Vagina (tissue), 2 donors: Measurements from ENCODE around the gene NPDC1. TPM values are rescaled to one million over a fixed set of nuclear protein-coding genes. Genes with fewer than 3 reads are reported as not detected.

Experiments used
- DNase-seq, 2 donors: peaks; one replicate each; pipeline ENCODE4 v3.0.0-alpha.2; 2017; ENCODE audit errors: extremely low spot score in 2 of 2
- H3K27ac ChIP-seq: fragments of 200-600 bp; sonication (generic); one replicate; pipeline ENCODE4 v1.5.1; 2019
- H3K27me3 ChIP-seq: fragments of 200-600 bp; sonication (generic); one replicate; pipeline ENCODE4 v1.5.1; 2019
- H3K36me3 ChIP-seq, 2 donors: fragments of 200-600 bp; sonication (generic); one replicate each; pipeline ENCODE4 v1.5.1; 2017 to 2019
- H3K4me1 ChIP-seq: fragments of 200-600 bp; sonication (generic); one replicate; pipeline ENCODE4 v1.5.1; 2019
- H3K4me3 ChIP-seq, 2 donors: fragments of 200-600 bp; sonication (generic); 1 replicate in 1 of 2; 2 replicates in 1 of 2; pipeline ENCODE4 v1.5.1; 2016 to 2019
- H3K9me3 ChIP-seq: fragments of 200-600 bp; sonication (generic); one replicate; pipeline ENCODE4 v1.5.1; 2019
- POLR2A ChIP-seq, 2 donors: fragments of 450-650 bp; IDR thresholded peaks; one replicate each; pipeline ENCODE4 v1.6.1; 2017; ENCODE audit warnings: antibody characterized with exemption in 2 of 2, mild to moderate bottlenecking in 2 of 2, moderate library complexity in 2 of 2
- POLR2AphosphoS5 ChIP-seq, 2 donors: sonication (generic); formaldehyde crosslinking; IDR thresholded peaks; one replicate each; pipeline ENCODE4 v1.9.0; 2017; ENCODE audit warnings: antibody characterized with exemption in 2 of 2, mild to moderate bottlenecking in 2 of 2, low read depth in 1 of 2; ENCODE audit not compliant: insufficient read depth in 1 of 2
- intact Hi-C: fragments of 100-400 bp; cut with DNase I; formaldehyde crosslinking; loops from one replicate; pipeline ENCODE4 v1.15.1; 2023
- total RNA-seq: library from RNA; depleted of rRNA; stranded (reverse); fragments of >200 nt; gene quantifications from one replicate; pipeline ENCODE4 v1.2.3, GENCODE V29; 2016
- TF ChIP-seq, protein P1 (sequence below), 3 experiments: fragments of 450-650 bp in 2 of 3; fragments of 200-600 bp in 1 of 3; sonication (generic) in 1 of 3; IDR thresholded peaks; one replicate each; pipeline ENCODE4 v1.5.1; 2017 to 2019; ENCODE audit warnings: antibody characterized with exemption in 3 of 3, mild to moderate bottlenecking in 2 of 3, moderate library complexity in 2 of 3

Gene NPDC1
- total RNA-seq, 1 donor from 2014 or later: 67.5 TPM

DNA sequence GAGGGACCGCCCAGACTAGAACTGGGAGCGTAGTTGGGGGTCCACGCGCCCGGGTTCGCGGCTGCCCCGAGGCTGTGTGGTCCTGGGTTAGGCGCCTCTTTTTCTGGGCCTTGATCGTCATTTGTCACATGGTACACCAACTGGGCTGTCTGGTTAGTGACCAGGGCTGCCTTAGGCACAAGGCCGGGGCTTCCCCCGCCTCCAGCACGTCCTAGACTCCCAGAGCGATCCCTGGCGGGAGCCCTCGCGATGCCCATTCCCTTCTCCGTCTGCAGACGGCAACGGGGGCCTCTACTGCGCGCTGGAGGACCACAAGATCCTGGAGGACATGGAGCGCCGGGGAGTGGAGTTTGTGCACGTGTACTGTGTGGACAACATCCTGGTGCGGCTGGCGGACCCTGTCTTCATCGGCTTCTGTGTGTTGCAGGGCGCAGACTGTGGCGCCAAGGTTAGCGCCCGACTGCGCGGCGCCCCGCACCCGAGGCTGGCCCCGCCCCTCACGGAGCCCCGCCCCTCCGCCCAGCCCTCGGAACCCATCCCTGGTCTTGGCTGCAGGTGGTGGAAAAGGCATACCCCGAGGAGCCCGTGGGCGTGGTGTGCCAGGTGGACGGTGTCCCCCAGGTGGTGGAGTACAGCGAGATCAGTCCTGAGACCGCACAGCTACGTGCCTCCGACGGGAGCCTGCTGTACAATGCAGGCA, 32.9 kb upstream of the NPDC1 start:
- intact Hi-C loops: no loop called here
- H3K27ac ChIP-seq: no peak overlapping the region
- TF ChIP-seq, protein P1, sequence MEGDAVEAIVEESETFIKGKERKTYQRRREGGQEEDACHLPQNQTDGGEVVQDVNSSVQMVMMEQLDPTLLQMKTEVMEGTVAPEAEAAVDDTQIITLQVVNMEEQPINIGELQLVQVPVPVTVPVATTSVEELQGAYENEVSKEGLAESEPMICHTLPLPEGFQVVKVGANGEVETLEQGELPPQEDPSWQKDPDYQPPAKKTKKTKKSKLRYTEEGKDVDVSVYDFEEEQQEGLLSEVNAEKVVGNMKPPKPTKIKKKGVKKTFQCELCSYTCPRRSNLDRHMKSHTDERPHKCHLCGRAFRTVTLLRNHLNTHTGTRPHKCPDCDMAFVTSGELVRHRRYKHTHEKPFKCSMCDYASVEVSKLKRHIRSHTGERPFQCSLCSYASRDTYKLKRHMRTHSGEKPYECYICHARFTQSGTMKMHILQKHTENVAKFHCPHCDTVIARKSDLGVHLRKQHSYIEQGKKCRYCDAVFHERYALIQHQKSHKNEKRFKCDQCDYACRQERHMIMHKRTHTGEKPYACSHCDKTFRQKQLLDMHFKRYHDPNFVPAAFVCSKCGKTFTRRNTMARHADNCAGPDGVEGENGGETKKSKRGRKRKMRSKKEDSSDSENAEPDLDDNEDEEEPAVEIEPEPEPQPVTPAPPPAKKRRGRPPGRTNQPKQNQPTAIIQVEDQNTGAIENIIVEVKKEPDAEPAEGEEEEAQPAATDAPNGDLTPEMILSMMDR (IDR thresholded peaks at IDR 0.05): no peak
- no peak for TF ChIP-seq POLR2AphosphoS5 (IDR thresholded peaks at IDR 0.05; ENCODE audit: insufficient read depth in 1 of 2, low read depth in 1 of 2)
- no peak for TF ChIP-seq POLR2A (IDR thresholded peaks at IDR 0.05)
- no peaks in the 10 kb centered on the region for H3K9me3 ChIP-seq
- peaks cover 0 to 34% of the 10 kb centered on the region in 2 donors for H3K36me3 ChIP-seq
- H3K4me1 ChIP-seq: peaks cover 39% of the 10 kb centered on the region
- no peak for DNase-seq
- peak overlapping the region; percentile 68 to 77 for H3K4me3 ChIP-seq
- H3K27me3 ChIP-seq: no peaks in the 10 kb centered on the region

DNA sequence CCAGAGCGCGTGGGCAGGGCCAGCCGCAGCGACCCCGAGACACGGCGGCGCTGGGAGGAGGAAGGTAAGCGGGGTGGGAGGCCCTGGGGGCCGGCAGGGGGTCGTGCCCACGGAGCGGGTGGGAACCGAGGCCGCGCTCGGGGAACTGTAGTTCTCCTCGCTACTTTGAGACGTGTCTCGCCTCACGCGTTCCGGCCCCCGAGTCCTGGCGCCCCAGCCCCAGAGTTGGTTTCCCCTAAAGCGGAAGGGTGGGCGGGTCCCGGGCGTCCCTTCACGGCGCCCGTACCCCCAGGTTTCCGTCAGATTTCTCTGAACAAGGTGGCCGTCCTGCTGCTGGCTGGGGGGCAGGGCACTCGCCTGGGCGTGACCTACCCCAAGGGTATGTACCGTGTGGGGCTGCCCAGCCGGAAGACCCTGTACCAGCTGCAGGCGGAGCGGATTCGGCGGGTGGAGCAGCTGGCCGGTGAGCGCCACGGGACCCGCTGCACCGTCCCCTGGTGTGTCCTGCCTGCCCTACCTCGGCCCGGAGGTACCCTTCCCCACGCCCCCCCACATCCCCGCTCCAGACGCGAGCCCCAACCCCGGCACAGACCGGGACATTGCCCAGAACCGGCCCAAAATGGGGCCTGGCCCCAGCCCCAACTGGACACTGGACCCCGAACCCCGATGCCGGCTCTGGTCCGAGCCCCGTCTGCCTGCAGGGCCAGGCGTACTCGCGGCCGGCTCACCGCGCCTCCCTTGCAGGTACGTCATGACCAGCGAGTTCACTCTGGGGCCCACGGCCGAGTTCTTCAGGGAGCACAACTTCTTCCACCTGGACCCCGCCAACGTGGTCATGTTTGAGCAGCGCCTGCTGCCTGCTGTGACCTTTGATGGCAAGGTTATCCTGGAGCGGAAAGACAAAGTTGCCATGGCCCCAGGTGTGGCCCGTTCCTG, 32.0 kb upstream of the NPDC1 start:
- Histone ChIP-seq H3K9me3 (no peaks in the 10 kb centered on the region), H3K27me3 (no peaks in the 10 kb centered on the region), H3K4me1 (peaks cover 31% of the 10 kb centered on the region), H3K4me3 (peak overlapping the region; percentile 68 to 77), H3K27ac (peak overlapping the region; percentile 77), H3K36me3 (peaks cover 0 to 34% of the 10 kb centered on the region in 2 donors)
- no peak for DNase-seq
- TF ChIP-seq POLR2AphosphoS5 (IDR thresholded peaks at IDR 0.05; ENCODE audit: insufficient read depth in 1 of 2, low read depth in 1 of 2) (peak in 1 of 2 donors; percentile 28), POLR2A (IDR thresholded peaks at IDR 0.05) (no peak)
- TF ChIP-seq, protein P1 (IDR thresholded peaks at IDR 0.05): no peak
- intact Hi-C loops: no loop called here

DNA sequence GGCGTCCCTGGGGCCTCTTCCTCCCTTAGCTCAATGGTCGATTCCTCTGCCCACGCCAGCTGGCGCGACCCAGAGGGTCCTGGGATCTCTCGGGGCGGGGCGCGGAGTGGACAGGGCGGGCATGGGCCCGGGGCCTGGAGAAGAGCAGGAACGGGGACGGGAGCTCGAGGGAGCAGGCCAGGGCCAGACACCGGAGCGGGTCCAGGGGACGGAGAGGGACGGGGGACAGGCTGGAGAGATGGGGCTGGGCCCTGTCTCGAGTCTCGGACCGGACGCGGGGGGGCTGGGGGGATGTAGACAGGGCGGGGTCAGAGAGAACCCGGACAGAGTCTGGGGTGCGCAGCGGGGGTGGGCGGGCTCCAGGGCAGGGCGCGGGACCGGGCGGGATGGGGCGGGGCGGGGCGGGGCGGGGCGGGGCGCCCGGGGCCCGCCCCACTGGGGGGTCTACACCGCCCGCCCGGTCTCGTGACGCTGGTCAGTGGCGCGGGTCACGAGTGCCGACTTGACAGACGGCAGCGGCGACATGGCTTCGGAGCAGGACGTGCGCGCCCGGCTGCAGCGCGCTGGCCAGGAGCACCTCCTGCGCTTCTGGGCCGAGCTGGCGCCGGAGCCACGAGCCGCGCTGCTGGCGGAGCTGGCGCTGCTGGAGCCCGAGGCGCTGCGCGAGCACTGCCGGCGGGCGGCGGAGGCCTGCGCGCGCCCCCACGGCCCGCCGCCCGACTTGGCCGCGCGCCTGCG, 31.2 kb upstream of the NPDC1 start, which contains the start of gene UAP1L1:
UAP1L1 (plus strand) TSS at position 508 of the 738 bp plus-strand sequence; CDS start at position 524, 16 bp downstream.
- no peak for DNase-seq
- intact Hi-C loops: no loop called here
- H3K27me3 ChIP-seq: no peaks in the 10 kb centered on the region

DNA sequence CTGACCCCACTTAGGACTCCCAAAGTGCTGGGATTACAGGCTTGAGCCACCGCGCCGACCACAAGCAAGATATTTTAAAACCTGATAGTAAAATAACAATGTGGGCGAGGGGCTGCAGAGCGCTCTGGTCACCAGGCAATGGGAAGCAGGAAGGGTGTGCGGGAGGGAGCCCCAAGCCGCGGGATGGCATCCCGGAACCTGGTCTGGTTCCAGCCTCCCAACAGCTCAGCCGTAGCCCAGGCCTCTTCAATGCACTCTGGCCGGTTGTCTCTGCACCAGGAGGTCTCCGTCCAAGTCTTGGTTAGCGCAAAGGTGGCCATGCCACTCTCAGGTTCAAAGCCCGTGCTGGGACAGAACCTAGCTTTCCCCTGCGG, 30.6 kb upstream of the NPDC1 start:
- Histone ChIP-seq H3K4me3 (peak overlapping the region; percentile 68 to 77), H3K27me3 (no peaks in the 10 kb centered on the region)

More for the DNA sequence above, 31.2 kb upstream of the NPDC1 start, which contains the start of gene UAP1L1:
- Histone ChIP-seq H3K4me3 (peak within 1 kb of the TSS; percentile 68 to 77), H3K27ac (peak within 1 kb of the TSS; percentile 77), H3K36me3 (peaks cover 0 to 34% of the 10 kb centered on the region in 2 donors), H3K4me1 (peaks cover 25% of the 10 kb centered on the region), H3K9me3 (no peaks in the 10 kb centered on the region)
- TF ChIP-seq, protein P1 (IDR thresholded peaks at IDR 0.05): no peak
- TF ChIP-seq POLR2A (IDR thresholded peaks at IDR 0.05) (peak in 1 of 2 donors; percentile 66), POLR2AphosphoS5 (IDR thresholded peaks at IDR 0.05; ENCODE audit: insufficient read depth in 1 of 2, low read depth in 1 of 2) (peak; percentile 24 to 43)

More for the DNA sequence above, 30.6 kb upstream of the NPDC1 start:
- no peaks in the 10 kb centered on the region for H3K9me3 ChIP-seq
- DNase-seq: no peak
- H3K36me3 ChIP-seq: peaks cover 0 to 29% of the 10 kb centered on the region in 2 donors
- peak overlapping the region; percentile 77 for H3K27ac ChIP-seq
- no peak for TF ChIP-seq POLR2A (IDR thresholded peaks at IDR 0.05)
- TF ChIP-seq POLR2AphosphoS5 (IDR thresholded peaks at IDR 0.05; ENCODE audit: insufficient read depth in 1 of 2, low read depth in 1 of 2): no peak
- TF ChIP-seq, protein P1 (IDR thresholded peaks at IDR 0.05): no peak
- intact Hi-C loops: no loop called here
- peaks cover 25% of the 10 kb centered on the region for H3K4me1 ChIP-seq
